Endothelial cell of umbilical vein (primary cell): Measurements from ENCODE around the gene ARHGAP15. TPM values are rescaled to one million over a fixed set of nuclear protein-coding genes. Genes with fewer than 3 reads are reported as not detected.

Experiments
- BruUV-seq: library from RNA; stranded (reverse); fragments of 400-500 nt; replicated peaks from 2 replicates; lab custom pipeline; 2021; lab: Mats Ljungman, UMichigan
- CTCF ChIA-PET: fragments of 300-600, 350-600 bp; sonication (Branson Sonifier 250); formaldehyde crosslinking; loops from one replicate; lab custom pipeline; 2021; ENCODE audit warnings: antibody characterized with exemption, inconsistent platforms; lab: Charles Lee
- POLR2A ChIA-PET: fragments of 300-600, 350-600 bp; sonication (Branson Sonifier 250); formaldehyde crosslinking; loops from one replicate; lab custom pipeline; 2021; ENCODE audit warnings: antibody characterized with exemption, inconsistent platforms; lab: Charles Lee
- DNase-seq: peaks from one replicate; pipeline ENCODE4 v3.0.0-alpha.2; 2011; ENCODE audit warnings: low read depth, low spot score
- FAIRE-seq: peaks from 2 replicates; lab custom pipeline; 2011; peaks lifted over from hg19 to GRCh38; lab: Jason Lieb, UNC
- H2AFZ ChIP-seq: 2 replicates; pipeline ENCODE4 v1.6.0; 2012; ENCODE audit warnings: low read depth, low read length, control low read depth, inconsistent platforms
- H3K27ac ChIP-seq: 2 replicates; pipeline ENCODE4 v1.5.1; 2011; ENCODE audit warnings: low read depth, mild to moderate bottlenecking, control low read depth, low read length, moderate library complexity; ENCODE audit not compliant: insufficient read depth
- H3K27me3 ChIP-seq, 2 experiments: 2 replicates each; pipeline versions ENCODE4 v1.6.0 to v1.6.1; 2011; ENCODE audit warnings: low read length in 2 of 2, mixed read lengths in 1 of 2; ENCODE audit not compliant: control insufficient read depth in 2 of 2, insufficient read depth in 2 of 2
- H3K36me3 ChIP-seq, 2 experiments: 2 replicates in 1 of 2; 3 replicates in 1 of 2; pipeline ENCODE4 v1.5.1; 2011; ENCODE audit warnings: low read length in 2 of 2, mild to moderate bottlenecking in 1 of 2, moderate library complexity in 1 of 2; ENCODE audit not compliant: control insufficient read depth in 2 of 2, insufficient read depth in 2 of 2; ENCODE audit errors: extremely low read depth in 1 of 2
- H3K4me1 ChIP-seq: 3 replicates; pipeline ENCODE4 v1.5.1; 2011; ENCODE audit warnings: mild to moderate bottlenecking, low read length; ENCODE audit not compliant: control insufficient read depth, insufficient read depth; ENCODE audit errors: extremely low read depth
- H3K4me2 ChIP-seq: 2 replicates; pipeline ENCODE4 v1.6.1; 2011; ENCODE audit warnings: low read length, control low read depth, mixed read lengths; ENCODE audit not compliant: insufficient read depth
- H3K4me3 ChIP-seq, 3 experiments: fragments of 200-600 bp in 1 of 3; sonication (generic), shearing (Covaris generic) in 1 of 3; replicated peaks in 1 of 3; 2 replicates each; pipeline ENCODE4 v1.5.1; 2011 to 2016; ENCODE audit warnings: control low read depth in 3 of 3, low read length in 3 of 3, mild to moderate bottlenecking in 2 of 3, inconsistent platforms in 1 of 3, low read depth in 1 of 3, moderate library complexity in 1 of 3; ENCODE audit not compliant: insufficient read depth in 1 of 3
- H3K79me2 ChIP-seq: 2 replicates; pipeline ENCODE4 v1.6.0; 2012; ENCODE audit warnings: low read length, inconsistent platforms; ENCODE audit not compliant: control insufficient read depth, insufficient read depth
- H3K9ac ChIP-seq: replicated peaks from 2 replicates; pipeline ENCODE3; 2011; ENCODE audit warnings: low read length, control low read depth; ENCODE audit not compliant: insufficient read depth; ENCODE audit errors: extremely low read depth
- H3K9me1 ChIP-seq: replicated peaks from 3 replicates; pipeline ENCODE4 v1.6.0; 2011; ENCODE audit warnings: mild to moderate bottlenecking, low read length; ENCODE audit not compliant: control insufficient read depth, insufficient read depth; ENCODE audit errors: extremely low read depth
- H3K9me3 ChIP-seq: replicated peaks from 2 replicates; pipeline ENCODE4 v1.5.1; 2012; ENCODE audit warnings: low read length, inconsistent platforms; ENCODE audit not compliant: control insufficient read depth, insufficient read depth
- H4K20me1 ChIP-seq: replicated peaks from 2 replicates; pipeline ENCODE3; 2011; ENCODE audit warnings: mild to moderate bottlenecking, low read length; ENCODE audit not compliant: control insufficient read depth, insufficient read depth; ENCODE audit errors: extremely low read depth
- FOS ChIP-seq: IDR thresholded peaks from 2 replicates; pipeline ENCODE4 v1.6.1; 2011; ENCODE audit warnings: mild to moderate bottlenecking, low read length, moderate library complexity, borderline replicate concordance; ENCODE audit not compliant: insufficient read depth
- GATA2 ChIP-seq: IDR thresholded peaks from 2 replicates; pipeline ENCODE4 v1.7.0; 2011; ENCODE audit warnings: low read depth, mild to moderate bottlenecking, moderate library complexity, mixed read lengths, low read length; ENCODE audit not compliant: insufficient read length, insufficient read depth
- JUN ChIP-seq: IDR thresholded peaks from 2 replicates; pipeline ENCODE4 v1.6.1; 2011; ENCODE audit warnings: borderline replicate concordance, low read depth; ENCODE audit not compliant: insufficient read length, insufficient read depth
- POLR2A ChIP-seq: IDR thresholded peaks from 2 replicates; pipeline ENCODE4 v1.6.1; 2012; ENCODE audit warnings: low read depth, mild to moderate bottlenecking, control low read depth, low read length
- POLR2AphosphoS5 ChIP-seq: IDR thresholded peaks from 2 replicates; pipeline ENCODE4 v1.6.1; 2012; ENCODE audit warnings: low read depth, mild to moderate bottlenecking, control low read depth, low read length, moderate library complexity; ENCODE audit not compliant: insufficient read depth
- dilution Hi-C: fragments of 300-500 bp; cut with MboI; formaldehyde crosslinking; loops from one replicate; pipeline ENCODE4 v1.15.0; 2019; ENCODE audit warnings: low sequenced_read_pairs; ENCODE audit not compliant: extremely low pct_ligation_motif_present
- intact Hi-C: fragments of 100-400 bp; cut with micrococcal nuclease; formaldehyde crosslinking; loops from one replicate; pipeline ENCODE4 v1.10.0; 2022
- polyA plus RNA-seq, 4 experiments: library from polyadenylated mRNA; depleted of rRNA in 3 of 4; stranded (reverse) in 3 of 4; unstranded in 1 of 4; fragments of >200 nt; gene quantifications; 2 replicates each; pipeline versions ENCODE4 v1.2.1 to v1.2.3, GENCODE V29; 2011 to 2012; ENCODE audit warnings: missing spikeins in 1 of 4
- total RNA-seq: library from RNA; stranded (reverse); gene quantifications from 2 replicates; pipeline ENCODE4 v1.2.3, GENCODE V29; 2021
- TF ChIP-seq, protein P1 (sequence below), 2 donors: IDR thresholded peaks; 1 replicate in 1 of 2; 2 replicates in 1 of 2; pipeline ENCODE4 v1.5.1; 2011; ENCODE audit warnings: low read length in 2 of 2, mild to moderate bottlenecking in 2 of 2, moderate library complexity in 2 of 2, control low read depth in 1 of 2, inconsistent platforms in 1 of 2, low read depth in 1 of 2; ENCODE audit not compliant: insufficient read depth in 1 of 2; ENCODE audit errors: extremely low read depth in 1 of 2
- TF ChIP-seq, protein P2 (sequence below): IDR thresholded peaks from 2 replicates; pipeline ENCODE4 v1.6.1; 2011; ENCODE audit not compliant: insufficient read depth, insufficient read length

ARHGAP15 gene
- total and polyA plus RNA-seq, 2 donors (not counting 3 experiments of a cell fraction or from before 2014, with no cell fraction given) = not detected

DNA sequence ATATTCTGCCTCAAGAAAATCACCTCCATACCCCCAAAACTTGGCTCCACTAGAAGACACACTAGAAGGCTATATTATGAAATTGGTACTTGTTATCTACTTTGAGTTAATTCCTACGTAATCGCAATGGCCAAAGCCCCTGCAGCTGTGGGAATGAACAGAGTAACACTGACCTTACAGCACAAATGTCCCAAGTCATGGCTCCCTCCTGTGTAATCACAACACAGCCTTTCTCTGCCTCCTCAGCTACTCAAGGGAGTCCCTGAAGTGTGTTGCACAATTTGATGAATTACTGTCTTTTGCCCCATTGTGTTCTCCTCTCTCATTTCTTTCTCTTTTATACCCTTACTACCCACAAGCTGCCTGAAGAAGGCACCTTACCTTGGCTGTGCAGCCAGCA lies 375.2 kb downstream of the ARHGAP15 start:
- DNase-seq (no peak), FAIRE-seq (no peak)
- no peak overlapping the region for H3K4me3 ChIP-seq
- H3K27ac ChIP-seq = no peak overlapping the region
- H3K27me3 ChIP-seq = no peaks in the 10 kb centered on the region
- no peak overlapping the region for H3K4me2 ChIP-seq
- H3K79me2 ChIP-seq = no peaks in the 10 kb centered on the region
- H3K36me3 ChIP-seq = no peaks in the 10 kb centered on the region
- H3K4me1 ChIP-seq = no peaks in the 10 kb centered on the region
- no peak overlapping the region for H2AFZ ChIP-seq
- dilution Hi-C loops = no loop called here
- no TSS peak for BruUV-seq
- H3K9me1 ChIP-seq = no peaks in the 10 kb centered on the region
- no peak overlapping the region for H3K9ac ChIP-seq
- no peaks in the 10 kb centered on the region for H3K9me3 ChIP-seq
- H4K20me1 ChIP-seq = no peaks in the 10 kb centered on the region
- POLR2A ChIA-PET = no interaction called here
- TF ChIP-seq FOS (no peak), JUN (no peak), POLR2AphosphoS5 (no peak), POLR2A (no peak), GATA2 (no peak)
- TF ChIP-seq, protein P1, sequence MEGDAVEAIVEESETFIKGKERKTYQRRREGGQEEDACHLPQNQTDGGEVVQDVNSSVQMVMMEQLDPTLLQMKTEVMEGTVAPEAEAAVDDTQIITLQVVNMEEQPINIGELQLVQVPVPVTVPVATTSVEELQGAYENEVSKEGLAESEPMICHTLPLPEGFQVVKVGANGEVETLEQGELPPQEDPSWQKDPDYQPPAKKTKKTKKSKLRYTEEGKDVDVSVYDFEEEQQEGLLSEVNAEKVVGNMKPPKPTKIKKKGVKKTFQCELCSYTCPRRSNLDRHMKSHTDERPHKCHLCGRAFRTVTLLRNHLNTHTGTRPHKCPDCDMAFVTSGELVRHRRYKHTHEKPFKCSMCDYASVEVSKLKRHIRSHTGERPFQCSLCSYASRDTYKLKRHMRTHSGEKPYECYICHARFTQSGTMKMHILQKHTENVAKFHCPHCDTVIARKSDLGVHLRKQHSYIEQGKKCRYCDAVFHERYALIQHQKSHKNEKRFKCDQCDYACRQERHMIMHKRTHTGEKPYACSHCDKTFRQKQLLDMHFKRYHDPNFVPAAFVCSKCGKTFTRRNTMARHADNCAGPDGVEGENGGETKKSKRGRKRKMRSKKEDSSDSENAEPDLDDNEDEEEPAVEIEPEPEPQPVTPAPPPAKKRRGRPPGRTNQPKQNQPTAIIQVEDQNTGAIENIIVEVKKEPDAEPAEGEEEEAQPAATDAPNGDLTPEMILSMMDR (IDR thresholded peaks at IDR 0.05; ENCODE audit: extremely low read depth in 1 of 2, insufficient read depth in 1 of 2, low read depth in 1 of 2, low read length in 2 of 2) = no peak
- TF ChIP-seq, protein P2, sequence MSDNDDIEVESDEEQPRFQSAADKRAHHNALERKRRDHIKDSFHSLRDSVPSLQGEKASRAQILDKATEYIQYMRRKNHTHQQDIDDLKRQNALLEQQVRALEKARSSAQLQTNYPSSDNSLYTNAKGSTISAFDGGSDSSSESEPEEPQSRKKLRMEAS = no peak
- intact Hi-C loops = no loop called here
- CTCF ChIA-PET = interaction anchor here (1.6 kb wide), 1 partner anchor 9 kb away, joined by 4 read pairs; no protein-coding TSS in a partner anchor
